H1 (cell line): ENCODE measurements around the gene AFG1L. TPM values are rescaled to one million over a fixed set of nuclear protein-coding genes. Genes with fewer than 3 reads are reported as not detected.

Experiments used
- CTCF ChIA-PET: fragments of 300-600 bp; sonication (Branson Sonifier 250); formaldehyde crosslinking; loops from one replicate; lab custom pipeline; 2021; ENCODE audit not compliant: partially characterized antibody; lab: Charles Lee
- POLR2A ChIA-PET: fragments of 300-600 bp; sonication (Branson Sonifier 250); formaldehyde crosslinking; loops from one replicate; lab custom pipeline; 2021; ENCODE audit warnings: inconsistent platforms; ENCODE audit not compliant: partially characterized antibody; lab: Charles Lee
- DNase-seq, 2 experiments: peaks; one replicate each; pipeline versions ENCODE4 v3.0.0 to v3.0.0-alpha.2; 2010 to 2022; ENCODE audit warnings: low spot score in 2 of 2, low read depth in 1 of 2, mixed read lengths in 1 of 2
- FAIRE-seq: peaks from 2 replicates; lab custom pipeline; 2011; peaks lifted over from hg19 to GRCh38; lab: Jason Lieb, UNC
- H2AFZ ChIP-seq: 2 replicates; pipeline ENCODE4 v1.8.1; 2012; ENCODE audit warnings: low read length, inconsistent platforms
- H2AK5ac ChIP-seq: 2 replicates; pipeline ENCODE4 v1.6.1; 2013; ENCODE audit warnings: low read depth, low read length
- H2BK120ac ChIP-seq: replicated peaks from 2 replicates; pipeline ENCODE3; 2013; ENCODE audit warnings: low read depth, low read length, inconsistent platforms
- H2BK12ac ChIP-seq: 2 replicates; pipeline ENCODE4 v1.6.1; 2013; ENCODE audit warnings: low read depth, low read length
- H2BK15ac ChIP-seq: 2 replicates; pipeline ENCODE4 v1.6.1; 2013; ENCODE audit warnings: low read length
- H2BK20ac ChIP-seq: 2 replicates; pipeline ENCODE4 v1.6.1; 2013; ENCODE audit warnings: low read length
- H2BK5ac ChIP-seq: 2 replicates; pipeline ENCODE4 v1.6.1; 2013; ENCODE audit warnings: low read depth, low read length
- H3K14ac ChIP-seq: 2 replicates; pipeline ENCODE4 v1.6.1; 2013; ENCODE audit warnings: inconsistent platforms; ENCODE audit not compliant: insufficient read length
- H3K18ac ChIP-seq: 2 replicates; pipeline ENCODE4 v1.6.1; 2013; ENCODE audit warnings: low read length; ENCODE audit errors: extremely low read depth
- H3K23ac ChIP-seq: 2 replicates; pipeline ENCODE4 v1.6.1; 2013; ENCODE audit warnings: inconsistent platforms; ENCODE audit not compliant: insufficient read length
- H3K23me2 ChIP-seq: 2 replicates; pipeline ENCODE4 v1.6.1; 2013; ENCODE audit warnings: low read depth, low read length
- H3K27ac ChIP-seq: 2 replicates; pipeline ENCODE4 v1.6.1; 2011; ENCODE audit warnings: low read depth, low read length, inconsistent platforms
- H3K27me3 ChIP-seq, 4 experiments: replicated peaks in 1 of 4; 1 replicate in 1 of 4; 2 replicates in 3 of 4; pipeline versions ENCODE4 v1.6.1 to v1.8.1; 2011 to 2013; ENCODE audit warnings: low read length in 3 of 4, mild to moderate bottlenecking in 3 of 4, inconsistent platforms in 2 of 4, mixed read lengths in 2 of 4, moderate library complexity in 1 of 4; ENCODE audit not compliant: control insufficient read depth in 3 of 4, insufficient read depth in 3 of 4; ENCODE audit errors: extremely low read depth in 1 of 4
- H3K36me3 ChIP-seq, 4 experiments: 2 replicates each; pipeline versions ENCODE4 v1.6.1 to v1.8.1; 2011 to 2013; ENCODE audit warnings: mild to moderate bottlenecking in 4 of 4, low read length in 3 of 4, moderate library complexity in 2 of 4, control low read depth in 1 of 4, inconsistent platforms in 1 of 4; ENCODE audit not compliant: insufficient read depth in 4 of 4, control insufficient read depth in 2 of 4
- H3K4ac ChIP-seq: replicated peaks from 2 replicates; pipeline ENCODE3; 2013; ENCODE audit warnings: low read length, low read depth, mixed read lengths, inconsistent platforms; ENCODE audit not compliant: insufficient read length
- H3K4me1 ChIP-seq, 4 experiments: replicated peaks in 1 of 4; 1 replicate in 1 of 4; 2 replicates in 3 of 4; pipeline versions ENCODE4 v1.6.1 to v1.8.1; 2011 to 2013; ENCODE audit warnings: low read length in 3 of 4, inconsistent platforms in 2 of 4, mixed read lengths in 1 of 4; ENCODE audit not compliant: insufficient read depth in 4 of 4, control insufficient read depth in 3 of 4
- H3K4me2 ChIP-seq, 2 experiments: 2 replicates each; pipeline versions ENCODE4 v1.6.1 to v1.8.1; 2011 to 2013; ENCODE audit warnings: low read depth in 2 of 2, low read length in 2 of 2, control low read depth in 1 of 2, inconsistent platforms in 1 of 2, mild to moderate bottlenecking in 1 of 2; ENCODE audit not compliant: insufficient read depth in 1 of 2
- H3K4me3 ChIP-seq, 4 experiments: fragments of 200-600, 300-600 bp in 1 of 4; sonication (generic), shearing (Covaris generic), sonication (Bioruptor Twin) in 1 of 4; 2 replicates each; pipeline versions ENCODE4 v1.5.1 to v1.8.1; 2011 to 2016; ENCODE audit warnings: low read length in 4 of 4, low read depth in 3 of 4, control low read depth in 2 of 4, inconsistent platforms in 2 of 4, mild to moderate bottlenecking in 2 of 4, mixed read lengths in 1 of 4, moderate library complexity in 1 of 4; ENCODE audit not compliant: insufficient read depth in 2 of 4; ENCODE audit errors: extremely low read depth in 1 of 4
- H3K56ac ChIP-seq: replicated peaks from 2 replicates; pipeline ENCODE3; 2013; ENCODE audit warnings: low read depth, mild to moderate bottlenecking, mixed read lengths, low read length, inconsistent platforms; ENCODE audit not compliant: insufficient read length
- H3K79me1 ChIP-seq: 2 replicates; pipeline ENCODE4 v1.6.1; 2013; ENCODE audit warnings: low read depth, low read length, control low read depth
- H3K79me2 ChIP-seq, 2 experiments: 2 replicates each; pipeline versions ENCODE4 v1.6.1 to v1.8.1; 2012 to 2013; ENCODE audit warnings: low read length in 2 of 2, mild to moderate bottlenecking in 2 of 2, inconsistent platforms in 1 of 2; ENCODE audit not compliant: insufficient read depth in 2 of 2, control insufficient read depth in 1 of 2
- H3K9ac ChIP-seq, 4 experiments: replicated peaks in 1 of 4; 1 replicate in 1 of 4; 2 replicates in 3 of 4; pipeline versions ENCODE4 v1.6.1 to v1.8.1; 2011 to 2013; ENCODE audit warnings: low read depth in 3 of 4, low read length in 3 of 4, control low read depth in 2 of 4, mild to moderate bottlenecking in 2 of 4, moderate library complexity in 2 of 4, inconsistent platforms in 1 of 4; ENCODE audit errors: extremely low read depth in 1 of 4
- H3K9me3 ChIP-seq, 2 experiments: 2 replicates each; pipeline versions ENCODE4 v1.6.1 to v1.8.1; 2012 to 2013; ENCODE audit warnings: mild to moderate bottlenecking in 2 of 2, moderate library complexity in 2 of 2, control low read depth in 1 of 2, inconsistent platforms in 1 of 2, low read depth in 1 of 2, low read length in 1 of 2, mixed read lengths in 1 of 2; ENCODE audit not compliant: insufficient read depth in 2 of 2
- H4K20me1 ChIP-seq, 2 experiments: replicated peaks in 1 of 2; 2 replicates each; pipeline versions ENCODE3 to v1.8.1; 2011 to 2013; ENCODE audit warnings: inconsistent platforms in 2 of 2, low read length in 2 of 2, mild to moderate bottlenecking in 1 of 2; ENCODE audit not compliant: insufficient read depth in 2 of 2, control insufficient read depth in 1 of 2
- H4K5ac ChIP-seq: 2 replicates; pipeline ENCODE4 v1.6.1; 2013; ENCODE audit warnings: low read length, low read depth, mixed read lengths, inconsistent platforms; ENCODE audit not compliant: insufficient read length
- H4K8ac ChIP-seq: 2 replicates; pipeline ENCODE4 v1.8.0; 2013; ENCODE audit warnings: mild to moderate bottlenecking, moderate library complexity, low read length, inconsistent platforms; ENCODE audit not compliant: insufficient read depth; ENCODE audit errors: extremely low read depth
- H4K91ac ChIP-seq: replicated peaks from 2 replicates; pipeline ENCODE3; 2013; ENCODE audit warnings: low read length, mixed read lengths, inconsistent platforms; ENCODE audit not compliant: insufficient read length
- CHD1 ChIP-seq: IDR thresholded peaks from 2 replicates; pipeline ENCODE4 v1.6.1; 2012; ENCODE audit warnings: low read depth, low read length, improper control_type of control experiment
- POLR2A ChIP-seq, 2 experiments: IDR thresholded peaks; 1 replicate in 1 of 2; 2 replicates in 1 of 2; pipeline ENCODE4 v1.6.1; 2011; ENCODE audit warnings: low read depth in 2 of 2, low read length in 2 of 2, mild to moderate bottlenecking in 2 of 2; ENCODE audit errors: control extremely low read depth in 1 of 2
- RBBP5 ChIP-seq: IDR thresholded peaks from 2 replicates; pipeline ENCODE4 v1.7.1; 2012; ENCODE audit warnings: low read depth, mild to moderate bottlenecking, inconsistent platforms, low read length, moderate library complexity, borderline replicate concordance
- SRF ChIP-seq: IDR thresholded peaks from 2 replicates; pipeline ENCODE4 v1.6.1; 2011; ENCODE audit warnings: mild to moderate bottlenecking, low read depth, low read length, moderate library complexity
- TAF1 ChIP-seq: IDR thresholded peaks from 2 replicates; pipeline ENCODE4 v1.6.1; 2011; ENCODE audit warnings: mild to moderate bottlenecking, low read depth, low read length
- WGBS, 2 experiments: shearing (Covaris generic) in 1 of 2; methylation state at CpG; one replicate each; pipeline versions ENCODE4 v1.1.6 to v1.1.7; 2013 to 2015; ENCODE audit warnings: low lambda C conversion rate in 2 of 2, mixed read lengths in 2 of 2, inconsistent platforms in 1 of 2, low coverage in 1 of 2, missing lambda C conversion rate in 1 of 2; ENCODE audit not compliant: insufficient replicate concordance in 2 of 2, insufficient coverage in 1 of 2, insufficient read length in 1 of 2; ENCODE audit errors: extremely low coverage in 1 of 2, missing lambda C conversion rate in 1 of 2; 5-methylcytosine and 5-hydroxymethylcytosine counted together
- polyA plus RNA-seq, 7 experiments: library from polyadenylated mRNA; depleted of rRNA in 3 of 7; stranded (reverse) in 5 of 7; unstranded in 2 of 7; fragments of >200 nt in 5 of 7; fragments of 200-250 nt in 2 of 7; gene quantifications; 1 replicate in 5 of 7; 2 replicates in 1 of 7; 4 replicates in 1 of 7; pipeline versions ENCODE4 v1.2.1 to v1.2.3, GENCODE V29; 2011 to 2013; ENCODE audit warnings: missing spikeins in 2 of 7, mixed read lengths in 2 of 7
- total RNA-seq: library from RNA; stranded (reverse); fragmentation: NEBNext Ultra II Directional; extraction: Animal tissue kit (Norgen Biotek cat#: 25700); gene quantifications from 2 replicates; pipeline ENCODE4 v1.2.1, GENCODE V29; 2021
- TF ChIP-seq, protein P1 (sequence below): IDR thresholded peaks from 2 replicates; pipeline ENCODE4 v1.6.1; 2012; ENCODE audit warnings: low read length, inconsistent platforms

Gene AFG1L
- total and polyA plus RNA-seq, 2 of the 8 experiments (the other 6 are each of a cell fraction or from before 2014, with no cell fraction given), result 0.98 to 5.7 TPM

GRCh38 chr6:108451816-108452215 lies 157.0 kb downstream of the AFG1L start:
- TF ChIP-seq POLR2A (IDR thresholded peaks at IDR 0.05; ENCODE audit: control extremely low read depth in 1 of 2, low read depth in 2 of 2, low read length in 2 of 2), result no peak
- TF ChIP-seq SRF, result no peak
- TF ChIP-seq TAF1, result no peak
- TF ChIP-seq, protein P1, sequence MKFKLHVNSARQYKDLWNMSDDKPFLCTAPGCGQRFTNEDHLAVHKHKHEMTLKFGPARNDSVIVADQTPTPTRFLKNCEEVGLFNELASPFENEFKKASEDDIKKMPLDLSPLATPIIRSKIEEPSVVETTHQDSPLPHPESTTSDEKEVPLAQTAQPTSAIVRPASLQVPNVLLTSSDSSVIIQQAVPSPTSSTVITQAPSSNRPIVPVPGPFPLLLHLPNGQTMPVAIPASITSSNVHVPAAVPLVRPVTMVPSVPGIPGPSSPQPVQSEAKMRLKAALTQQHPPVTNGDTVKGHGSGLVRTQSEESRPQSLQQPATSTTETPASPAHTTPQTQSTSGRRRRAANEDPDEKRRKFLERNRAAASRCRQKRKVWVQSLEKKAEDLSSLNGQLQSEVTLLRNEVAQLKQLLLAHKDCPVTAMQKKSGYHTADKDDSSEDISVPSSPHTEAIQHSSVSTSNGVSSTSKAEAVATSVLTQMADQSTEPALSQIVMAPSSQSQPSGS, result no peak
- no peak for TF ChIP-seq CHD1
- no peak for TF ChIP-seq RBBP5
- TF ChIP-seq, all 59 proteins: peak for 0
- Histone ChIP-seq H3K27ac (no peak overlapping the region), H3K23ac (no peak overlapping the region), H3K4ac (no peak overlapping the region), H4K8ac (no peak overlapping the region), H2BK20ac (no peak overlapping the region), H2BK120ac (no peak overlapping the region), H4K5ac (no peak overlapping the region), H3K4me2 (no peak overlapping the region), H3K9me3 (no peaks in the 10 kb centered on the region), H2BK12ac (no peak overlapping the region), H3K9ac (no peak overlapping the region), H2BK15ac (no peak overlapping the region), H3K27me3 (no peaks in the 10 kb centered on the region), H3K79me1 (no peaks in the 10 kb centered on the region), H4K20me1 (no peaks in the 10 kb centered on the region), H3K23me2 (no peaks in the 10 kb centered on the region), H3K4me1 (peaks cover 0 to 8% (median 0%) of the 10 kb centered on the region in 4 experiments; a peak in 1 of 7 replicates), H3K79me2 (no peaks in the 10 kb centered on the region), H4K91ac (no peak overlapping the region), H2BK5ac (no peak overlapping the region), H2AFZ (no peak overlapping the region), H2AK5ac (no peak overlapping the region), H3K36me3 (no peaks in the 10 kb centered on the region), H3K18ac (no peak overlapping the region), H3K4me3 (no peak overlapping the region), H3K14ac (no peak overlapping the region), H3K56ac (no peak overlapping the region)
- ChIA-PET POLR2A (no interaction called here), CTCF (no interaction called here)
- FAIRE-seq (no peak), DNase-seq (no peak)
- WGBS, 2 experiments, result 90% methylated on average over 8 of the region's 8 CpGs; no CpG with 5 or more reads in 1 of the 2 experiments
